ENCODE measurements around the gene TARS1. TPM values are rescaled to one million over a fixed set of nuclear protein-coding genes. Genes with fewer than 3 reads are reported as not detected.

Gene TARS1
- total and polyA plus RNA-seq, 7 donors: 81.7 to 151 (median 117) TPM

GRCh38 chr5:33491941-33492340 is 51.2 kb downstream of the TARS1 start:
- intact Hi-C loops (cut with DNase I): no loop called here
- Histone ChIP-seq H3K4me3 (no peak overlapping the region), H3K9me3 (no peaks in the 10 kb centered on the region), H3K36me3 (no peaks in the 10 kb centered on the region), H3K27ac (peak overlapping the region in 1 of 4 donors; percentile 23), H3K4me1 (no peaks in the 10 kb centered on the region), H3K27me3 (no peaks in the 10 kb centered on the region)
- TF ChIP-seq POLR2AphosphoS5 (IDR thresholded peaks at IDR 0.05): no peak
- no peak for TF ChIP-seq EP300 (IDR thresholded peaks at IDR 0.05)
- no peak for TF ChIP-seq CTCF (IDR thresholded peaks at IDR 0.05)
- TF ChIP-seq POLR2A (IDR thresholded peaks at IDR 0.05): no peak
- DNase-seq: no peak

- intact Hi-C loops (cut with DNase I): no loop called here
- no peak overlapping the region for H3K27ac ChIP-seq
- WGBS, 2 donors: 35 to 38% methylated on average over 1 of the region's 1 CpG
- no peaks in the 10 kb centered on the region for H3K36me3 ChIP-seq
- no peak for DNase-seq
- no peak overlapping the region for H3K4me3 ChIP-seq
- no peaks in the 10 kb centered on the region for H3K9me3 ChIP-seq
- no peaks in the 10 kb centered on the region for H3K4me1 ChIP-seq
- H3K27me3 ChIP-seq: no peaks in the 10 kb centered on the region
- no peak for TF ChIP-seq POLR2AphosphoS5 (IDR thresholded peaks at IDR 0.05)
- no peak for TF ChIP-seq POLR2A (IDR thresholded peaks at IDR 0.05)
- no peak for TF ChIP-seq EP300 (IDR thresholded peaks at IDR 0.05)
- TF ChIP-seq CTCF (IDR thresholded peaks at IDR 0.05): no peak
Measured at GRCh38 chr5:33494466-33494865, 53.7 kb downstream of the TARS1 start.

- no peak for DNase-seq
- H3K4me3 ChIP-seq: no peak overlapping the region
- no peak for TF ChIP-seq POLR2AphosphoS5 (IDR thresholded peaks at IDR 0.05)
- TF ChIP-seq EP300 (IDR thresholded peaks at IDR 0.05): no peak
- no peak for TF ChIP-seq POLR2A (IDR thresholded peaks at IDR 0.05)
- no peak for TF ChIP-seq CTCF (IDR thresholded peaks at IDR 0.05)
- intact Hi-C loops (cut with DNase I): no loop called here
- 93% methylated on average over 4 of the region's 4 CpGs for WGBS, 2 donors
- H3K9me3 ChIP-seq: no peaks in the 10 kb centered on the region
- H3K27ac ChIP-seq: no peak overlapping the region
- H3K36me3 ChIP-seq: no peaks in the 10 kb centered on the region
- H3K4me1 ChIP-seq: no peaks in the 10 kb centered on the region
- no peaks in the 10 kb centered on the region for H3K27me3 ChIP-seq
Measured at GRCh38 chr5:33501260-33501659, 60.5 kb downstream of the TARS1 start.

GRCh38 chr5:33501899-33502298 is 61.1 kb downstream of the TARS1 start:
- intact Hi-C loops (cut with DNase I): no loop called here
- no peak overlapping the region for H3K27ac ChIP-seq
- H3K36me3 ChIP-seq: no peaks in the 10 kb centered on the region
- 93 to 94% methylated on average over 27 of the region's 27 CpGs for WGBS, 2 donors
- no peaks in the 10 kb centered on the region for H3K4me1 ChIP-seq
- H3K4me3 ChIP-seq: no peak overlapping the region
- no peaks in the 10 kb centered on the region for H3K9me3 ChIP-seq
- TF ChIP-seq CTCF (IDR thresholded peaks at IDR 0.05): no peak
- no peak for TF ChIP-seq EP300 (IDR thresholded peaks at IDR 0.05)
- no peak for TF ChIP-seq POLR2A (IDR thresholded peaks at IDR 0.05)
- no peak for TF ChIP-seq POLR2AphosphoS5 (IDR thresholded peaks at IDR 0.05)
- no peak for DNase-seq
- no peaks in the 10 kb centered on the region for H3K27me3 ChIP-seq

- Histone ChIP-seq H3K4me1 (no peaks in the 10 kb centered on the region), H3K4me3 (no peak overlapping the region), H3K27me3 (no peaks in the 10 kb centered on the region), H3K36me3 (no peaks in the 10 kb centered on the region), H3K9me3 (no peaks in the 10 kb centered on the region), H3K27ac (no peak overlapping the region)
- 68 to 80% methylated on average over 3 of the region's 3 CpGs for WGBS, 2 donors
- intact Hi-C loops (cut with DNase I): no loop called here
- DNase-seq: no peak
- no peak for TF ChIP-seq POLR2A (IDR thresholded peaks at IDR 0.05)
- no peak for TF ChIP-seq POLR2AphosphoS5 (IDR thresholded peaks at IDR 0.05)
- no peak for TF ChIP-seq EP300 (IDR thresholded peaks at IDR 0.05)
- TF ChIP-seq CTCF (IDR thresholded peaks at IDR 0.05): no peak
Measured at GRCh38 chr5:33504570-33504969, 63.8 kb downstream of the TARS1 start.

Data from sigmoid colon (tissue), 7 donors.